Upper lobe of left lung (tissue), 4 donors: ENCODE results near the gene CDH26.

ENCODE experiments used
- POLR2A ChIP-seq, 4 donors: fragments of 450-650 bp; IDR thresholded peaks; one replicate each; pipeline ENCODE4 v1.5.1; 2016 to 2017; ENCODE audit warnings: antibody characterized with exemption in 4 of 4, mild to moderate bottlenecking in 2 of 4
- POLR2AphosphoS5 ChIP-seq, 2 donors: sonication (generic); formaldehyde crosslinking; IDR thresholded peaks; one replicate each; pipeline ENCODE4 v1.5.1; 2017; ENCODE audit warnings: antibody characterized with exemption in 2 of 2
- TF ChIP-seq, protein P1 (sequence below), 6 experiments: fragments of 450-650 bp in 4 of 6; fragments of 200-600 bp in 2 of 6; sonication (generic) in 2 of 6; IDR thresholded peaks; one replicate each; pipeline ENCODE4 v1.5.1; 2016 to 2019; ENCODE audit warnings: antibody characterized with exemption in 6 of 6

DNA sequence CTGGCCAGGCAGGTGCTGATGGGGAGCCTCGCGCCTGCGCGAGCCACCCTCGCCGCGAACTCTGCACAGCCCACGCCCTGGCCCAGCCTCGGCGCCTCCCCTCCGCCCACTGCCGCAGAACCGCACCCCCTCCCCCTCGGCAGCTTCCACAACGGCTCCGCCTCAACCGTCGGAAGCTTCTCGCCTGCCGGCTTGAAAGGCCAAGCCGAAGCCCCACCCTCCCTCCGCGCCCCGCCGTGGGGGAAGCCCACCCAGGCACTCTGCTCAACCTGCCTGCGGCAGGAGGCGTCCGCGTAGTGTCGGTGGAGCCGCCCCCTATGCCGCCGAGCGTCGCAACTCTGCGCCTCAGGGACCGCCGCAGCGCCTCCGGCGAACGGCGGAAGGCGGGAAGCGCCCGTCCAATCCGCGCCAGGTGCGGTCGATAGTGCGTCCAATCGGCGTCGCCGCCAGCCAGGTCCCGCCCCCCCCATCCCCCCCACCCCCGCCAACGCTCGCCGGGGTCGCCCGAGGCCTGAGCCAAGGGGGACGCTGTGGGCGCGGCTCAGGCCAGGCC, 24.9 kb upstream of the CDH26 start, which contains the start of gene SYCP2:
- TF ChIP-seq POLR2AphosphoS5 (IDR thresholded peaks at IDR 0.05) (no peak), POLR2A (IDR thresholded peaks at IDR 0.05) (no peak)
- TF ChIP-seq, protein P1, sequence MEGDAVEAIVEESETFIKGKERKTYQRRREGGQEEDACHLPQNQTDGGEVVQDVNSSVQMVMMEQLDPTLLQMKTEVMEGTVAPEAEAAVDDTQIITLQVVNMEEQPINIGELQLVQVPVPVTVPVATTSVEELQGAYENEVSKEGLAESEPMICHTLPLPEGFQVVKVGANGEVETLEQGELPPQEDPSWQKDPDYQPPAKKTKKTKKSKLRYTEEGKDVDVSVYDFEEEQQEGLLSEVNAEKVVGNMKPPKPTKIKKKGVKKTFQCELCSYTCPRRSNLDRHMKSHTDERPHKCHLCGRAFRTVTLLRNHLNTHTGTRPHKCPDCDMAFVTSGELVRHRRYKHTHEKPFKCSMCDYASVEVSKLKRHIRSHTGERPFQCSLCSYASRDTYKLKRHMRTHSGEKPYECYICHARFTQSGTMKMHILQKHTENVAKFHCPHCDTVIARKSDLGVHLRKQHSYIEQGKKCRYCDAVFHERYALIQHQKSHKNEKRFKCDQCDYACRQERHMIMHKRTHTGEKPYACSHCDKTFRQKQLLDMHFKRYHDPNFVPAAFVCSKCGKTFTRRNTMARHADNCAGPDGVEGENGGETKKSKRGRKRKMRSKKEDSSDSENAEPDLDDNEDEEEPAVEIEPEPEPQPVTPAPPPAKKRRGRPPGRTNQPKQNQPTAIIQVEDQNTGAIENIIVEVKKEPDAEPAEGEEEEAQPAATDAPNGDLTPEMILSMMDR (IDR thresholded peaks at IDR 0.05): no peak
